PFSK-1 (cell line): ENCODE measurements around the gene IL22.

ENCODE experiments used
- POLR2AphosphoS5 ChIP-seq: IDR thresholded peaks from 2 replicates; pipeline ENCODE4 v1.6.1; 2012; ENCODE audit warnings: low read depth, mild to moderate bottlenecking, control low read depth, low read length, moderate library complexity
- SIN3A ChIP-seq: IDR thresholded peaks from 2 replicates; pipeline ENCODE4 v1.6.1; 2012; ENCODE audit warnings: mild to moderate bottlenecking, low read length, moderate library complexity, borderline replicate concordance; ENCODE audit not compliant: insufficient read depth
- TAF1 ChIP-seq: IDR thresholded peaks from 2 replicates; pipeline ENCODE4 v1.6.1; 2012; ENCODE audit warnings: low read length, control low read depth, borderline replicate concordance; ENCODE audit not compliant: insufficient read depth
- TF ChIP-seq, protein P1 (sequence below), 2 experiments: IDR thresholded peaks; 2 replicates each; pipeline versions ENCODE4 v1.6.1 to v1.8.0; 2011 to 2012; ENCODE audit warnings: low read depth in 2 of 2, low read length in 2 of 2, control low read depth in 1 of 2, inconsistent platforms in 1 of 2, mild to moderate bottlenecking in 1 of 2, moderate library complexity in 1 of 2; ENCODE audit not compliant: insufficient read depth in 1 of 2

DNA sequence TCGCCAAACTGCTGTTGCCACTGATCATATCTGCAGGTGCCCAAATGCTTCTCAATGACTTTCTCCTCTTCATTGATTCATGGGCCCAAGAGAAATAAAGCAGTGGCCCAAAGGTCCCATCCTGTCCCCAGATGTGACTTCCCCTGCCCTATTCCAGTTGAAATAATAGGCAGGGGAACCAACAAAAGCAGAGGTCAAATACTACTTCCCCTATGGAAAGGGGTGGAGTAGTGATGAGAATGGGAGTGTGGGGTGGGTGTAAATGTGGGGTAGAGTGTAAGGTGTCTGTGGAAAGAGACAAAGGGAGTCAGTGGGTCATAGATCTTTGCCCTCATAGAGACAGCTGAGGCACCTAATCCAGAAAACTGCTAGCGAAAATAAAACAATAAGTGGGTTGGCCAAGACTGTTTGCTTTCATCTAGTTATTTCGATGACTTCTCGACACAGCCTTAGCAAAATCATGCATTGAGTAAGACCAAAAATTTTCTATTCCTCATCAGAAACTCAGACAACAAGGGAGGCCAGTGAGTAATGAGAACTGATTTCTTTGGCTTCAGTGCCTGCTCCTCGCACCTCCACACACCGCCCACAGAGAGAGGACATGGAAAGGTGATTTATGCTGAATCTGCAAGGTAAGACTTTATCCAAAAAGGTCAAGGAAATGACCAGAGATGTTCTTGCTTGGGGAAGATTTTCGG, 10.9 kb upstream of the IL22 start:
- TF ChIP-seq, protein P1, sequence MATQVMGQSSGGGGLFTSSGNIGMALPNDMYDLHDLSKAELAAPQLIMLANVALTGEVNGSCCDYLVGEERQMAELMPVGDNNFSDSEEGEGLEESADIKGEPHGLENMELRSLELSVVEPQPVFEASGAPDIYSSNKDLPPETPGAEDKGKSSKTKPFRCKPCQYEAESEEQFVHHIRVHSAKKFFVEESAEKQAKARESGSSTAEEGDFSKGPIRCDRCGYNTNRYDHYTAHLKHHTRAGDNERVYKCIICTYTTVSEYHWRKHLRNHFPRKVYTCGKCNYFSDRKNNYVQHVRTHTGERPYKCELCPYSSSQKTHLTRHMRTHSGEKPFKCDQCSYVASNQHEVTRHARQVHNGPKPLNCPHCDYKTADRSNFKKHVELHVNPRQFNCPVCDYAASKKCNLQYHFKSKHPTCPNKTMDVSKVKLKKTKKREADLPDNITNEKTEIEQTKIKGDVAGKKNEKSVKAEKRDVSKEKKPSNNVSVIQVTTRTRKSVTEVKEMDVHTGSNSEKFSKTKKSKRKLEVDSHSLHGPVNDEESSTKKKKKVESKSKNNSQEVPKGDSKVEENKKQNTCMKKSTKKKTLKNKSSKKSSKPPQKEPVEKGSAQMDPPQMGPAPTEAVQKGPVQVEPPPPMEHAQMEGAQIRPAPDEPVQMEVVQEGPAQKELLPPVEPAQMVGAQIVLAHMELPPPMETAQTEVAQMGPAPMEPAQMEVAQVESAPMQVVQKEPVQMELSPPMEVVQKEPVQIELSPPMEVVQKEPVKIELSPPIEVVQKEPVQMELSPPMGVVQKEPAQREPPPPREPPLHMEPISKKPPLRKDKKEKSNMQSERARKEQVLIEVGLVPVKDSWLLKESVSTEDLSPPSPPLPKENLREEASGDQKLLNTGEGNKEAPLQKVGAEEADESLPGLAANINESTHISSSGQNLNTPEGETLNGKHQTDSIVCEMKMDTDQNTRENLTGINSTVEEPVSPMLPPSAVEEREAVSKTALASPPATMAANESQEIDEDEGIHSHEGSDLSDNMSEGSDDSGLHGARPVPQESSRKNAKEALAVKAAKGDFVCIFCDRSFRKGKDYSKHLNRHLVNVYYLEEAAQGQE (IDR thresholded peaks at IDR 0.05; ENCODE audit: insufficient read depth in 1 of 2, low read depth in 2 of 2, low read length in 2 of 2): no peak
- TF ChIP-seq POLR2AphosphoS5 (no peak), TAF1 (no peak), SIN3A (no peak)
